ENCODE measurements around the gene GLT1D1.
"Not testable (repeated sequence)": the region's sequence is repeated elsewhere in the genome, so short reads cannot be mapped to it uniquely, and the experiment has no call there.

The GLT1D1 gene

DNA sequence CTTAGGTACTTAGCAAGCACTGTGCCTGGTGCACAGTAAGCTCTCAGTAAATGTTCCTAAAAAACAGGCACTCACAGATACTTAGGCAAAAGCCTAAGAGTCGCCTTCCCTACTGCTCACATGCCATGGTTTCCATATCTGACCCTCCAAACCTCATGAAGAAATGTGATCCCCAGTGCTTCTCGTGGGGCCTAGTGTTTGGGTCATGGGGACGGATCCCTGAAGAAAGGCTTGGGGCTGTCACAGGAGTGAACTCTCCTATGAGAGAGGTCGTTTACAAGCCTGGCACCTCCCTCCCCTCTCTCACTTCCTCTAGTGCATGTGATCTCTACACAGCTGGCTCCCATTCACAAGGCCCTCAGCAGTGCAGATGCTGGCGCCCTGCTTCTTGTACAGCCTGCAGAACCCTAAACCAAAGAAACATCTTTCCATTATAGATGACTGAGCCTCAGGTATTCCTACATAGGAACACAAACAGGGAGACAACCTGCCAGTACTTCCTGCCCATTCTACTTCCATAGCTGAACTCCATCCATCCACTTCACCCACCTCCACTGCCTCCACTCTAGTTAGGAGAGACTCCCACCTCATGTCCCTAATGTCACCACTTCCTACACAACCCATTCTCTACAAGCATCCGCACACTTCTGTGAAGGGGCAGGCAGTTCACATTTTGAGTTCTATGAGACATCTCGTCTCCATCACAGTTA is 32.4 kb upstream of the GLT1D1 start:
- DNase-seq, result peak; percentile 82

DNA sequence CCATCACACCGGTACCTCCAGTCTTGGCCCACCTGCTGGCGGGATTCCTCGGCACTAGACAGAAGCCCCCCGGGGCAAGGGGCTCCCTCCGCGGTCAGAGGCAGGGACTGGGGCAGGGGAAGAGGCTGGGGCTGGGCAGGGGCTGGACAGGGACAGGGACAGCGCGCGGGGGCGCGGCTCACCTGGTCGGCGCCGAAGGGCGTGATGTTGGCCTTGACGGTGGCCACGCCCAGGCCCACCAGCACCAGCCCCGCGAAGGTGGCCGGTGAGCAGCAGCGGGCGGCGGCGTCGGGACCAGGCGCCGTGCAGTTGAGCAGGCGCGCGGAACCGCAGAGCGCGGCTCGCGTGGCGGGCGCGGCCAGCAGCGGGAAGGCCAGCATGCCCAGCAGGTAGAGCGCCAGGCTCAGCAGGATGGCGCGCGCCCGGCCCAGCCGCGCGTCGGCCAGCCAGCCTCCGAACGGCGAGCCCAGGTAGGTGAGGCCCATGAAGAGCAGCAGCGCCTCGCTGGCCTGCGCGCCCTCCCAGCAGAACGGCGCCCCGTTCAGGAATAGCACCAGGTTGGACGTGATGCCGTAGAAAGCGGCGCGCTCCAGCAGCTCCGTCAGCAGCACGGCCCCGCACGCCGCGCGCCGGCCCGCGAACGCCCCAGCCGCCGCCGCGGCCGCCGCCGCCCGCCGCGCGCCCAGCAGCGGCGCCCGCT is 29.9 kb upstream of the GLT1D1 start:
- no peak for DNase-seq

DNA sequence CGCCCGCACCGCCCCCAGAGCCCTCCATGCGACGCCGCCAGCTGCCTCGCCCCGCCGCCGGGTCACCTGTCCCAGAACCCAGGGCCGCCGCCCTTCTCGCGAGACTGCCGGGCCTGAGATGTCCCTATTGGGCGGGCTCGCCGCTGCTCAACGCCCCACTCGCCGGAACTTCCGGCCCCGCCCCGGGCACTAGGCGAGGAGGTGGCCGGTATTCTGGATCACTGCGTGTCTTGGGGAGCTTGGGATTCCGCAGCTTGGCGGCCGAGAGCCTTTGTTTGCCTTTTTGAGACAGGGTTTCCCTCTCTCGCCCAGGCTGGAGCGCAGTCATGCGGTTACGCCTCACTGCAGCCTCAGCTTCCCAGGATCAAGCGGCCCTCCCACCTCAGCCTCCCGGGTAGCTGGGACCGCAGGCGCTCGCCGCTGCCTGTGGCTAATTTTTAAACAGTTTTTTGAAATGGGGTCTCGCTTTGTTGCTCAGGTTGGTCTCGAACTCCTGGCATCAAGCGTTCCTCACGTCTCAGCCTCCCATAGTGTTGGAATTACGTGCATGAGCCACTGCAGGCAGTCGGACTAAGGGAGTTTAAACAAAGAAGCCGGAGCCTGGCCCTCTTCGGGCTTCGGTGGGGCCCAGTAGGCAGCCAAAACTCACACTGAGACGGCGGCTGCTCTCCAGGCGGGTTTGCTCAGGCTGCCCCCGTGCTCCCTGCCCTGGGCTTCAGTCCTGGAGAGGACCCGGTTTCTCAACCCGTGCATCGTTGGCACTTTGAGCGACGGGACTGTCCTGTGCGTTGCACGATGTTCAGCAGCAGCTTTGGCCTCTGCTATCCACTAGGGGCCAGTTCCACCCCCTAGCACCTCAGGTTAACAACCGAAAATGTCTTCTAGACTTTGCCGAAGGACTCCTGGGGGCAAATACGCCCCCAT is 29.1 kb upstream of the GLT1D1 start, which contains the start of gene SLC15A4:
Gene SLC15A4, minus strand, starts transcription at position 43 of the 924 bp plus-strand sequence. Its CDS starts 15 bp downstream, at position 28.
- DNase-seq, result peak; percentile 94

DNA sequence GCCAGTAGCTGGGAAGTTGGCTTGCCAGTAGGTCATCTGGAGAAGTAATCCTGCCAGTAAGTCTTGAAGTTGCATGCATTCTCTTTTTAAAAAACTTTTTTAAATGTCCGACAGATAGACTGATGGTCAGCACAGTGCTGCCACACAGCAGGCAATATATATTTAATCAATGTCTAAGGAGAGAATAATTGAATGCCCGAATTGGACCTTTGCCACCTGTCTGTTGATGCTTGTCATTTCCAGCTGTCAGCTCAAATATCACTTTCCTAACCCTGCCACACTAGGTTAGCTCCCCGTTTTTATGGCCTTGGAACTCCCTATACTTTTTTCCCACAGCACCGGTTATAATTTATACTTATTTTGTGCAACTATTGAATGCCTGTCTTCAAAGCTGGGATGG is 27.4 kb upstream of the GLT1D1 start:
- no peak for DNase-seq

DNA sequence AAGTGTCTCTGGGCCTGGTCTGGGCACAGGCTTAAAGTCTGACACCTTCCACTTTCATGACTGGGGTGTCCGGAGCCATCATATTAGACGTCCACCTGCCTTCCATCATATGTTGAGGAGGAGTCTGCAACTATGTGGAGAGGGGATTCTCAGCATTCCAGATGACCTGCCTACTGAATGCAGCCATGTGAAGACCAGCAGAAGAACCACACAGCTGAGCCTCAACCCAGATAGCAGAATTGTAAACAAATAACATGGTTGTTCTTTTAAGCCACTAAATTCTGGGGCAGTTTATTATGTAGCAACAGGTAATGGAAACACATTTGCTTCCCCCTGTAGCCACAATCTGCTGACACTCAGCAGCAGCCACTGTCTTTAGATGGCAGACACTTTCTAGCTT is 25.6 kb upstream of the GLT1D1 start:
- DNase-seq, result no peak

DNA sequence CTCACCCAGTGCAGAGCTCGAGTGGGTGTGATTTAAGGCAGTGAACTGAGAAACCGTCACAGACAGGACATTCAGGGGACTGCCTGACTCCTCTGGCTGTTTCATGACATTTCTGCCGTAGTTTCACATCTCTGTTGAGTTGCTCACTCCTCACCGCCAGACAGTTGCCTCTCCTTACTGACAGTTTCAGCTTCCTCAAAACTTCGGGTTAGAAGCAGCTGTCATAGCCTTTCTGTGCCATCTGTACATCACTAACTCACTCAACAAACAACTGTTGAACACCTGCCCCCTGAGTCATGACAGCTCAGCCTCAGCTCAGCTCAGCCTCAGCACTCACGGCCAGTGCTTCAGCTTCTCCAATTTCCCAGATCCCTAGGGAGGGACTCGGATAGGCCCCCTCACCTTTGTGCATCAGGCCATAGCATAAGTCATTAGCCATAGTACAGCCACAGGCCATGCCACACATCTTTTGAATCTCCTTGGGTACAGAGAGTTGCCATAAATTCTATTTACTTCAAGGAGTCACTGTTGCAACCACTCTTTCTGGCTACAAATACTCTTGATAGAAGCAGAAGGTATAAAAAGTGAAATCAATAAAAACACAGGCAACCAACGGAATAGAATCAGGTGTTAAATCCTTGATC is 23.3 kb upstream of the GLT1D1 start:
- DNase-seq, result peak; percentile 81

DNA sequence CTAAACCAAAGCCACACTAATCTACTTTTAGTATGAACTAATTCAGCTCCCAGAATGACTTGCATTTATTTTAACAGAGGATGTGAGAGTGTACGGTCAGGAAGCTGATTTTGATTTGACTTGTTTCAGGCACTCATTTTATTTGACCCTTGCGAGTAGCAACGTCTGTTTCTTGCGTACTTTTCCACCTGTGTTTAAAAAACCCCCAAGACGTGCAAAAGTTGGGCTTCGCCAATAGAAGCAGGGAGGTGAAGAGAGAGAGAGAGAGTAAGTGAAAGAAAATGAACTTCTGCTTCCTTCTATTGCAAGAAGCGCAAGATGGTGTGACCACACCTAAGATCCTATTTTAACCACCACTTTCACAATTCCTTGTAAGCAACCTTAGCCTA is 22.8 kb upstream of the GLT1D1 start:
- DNase-seq, result peak; percentile 47

DNA sequence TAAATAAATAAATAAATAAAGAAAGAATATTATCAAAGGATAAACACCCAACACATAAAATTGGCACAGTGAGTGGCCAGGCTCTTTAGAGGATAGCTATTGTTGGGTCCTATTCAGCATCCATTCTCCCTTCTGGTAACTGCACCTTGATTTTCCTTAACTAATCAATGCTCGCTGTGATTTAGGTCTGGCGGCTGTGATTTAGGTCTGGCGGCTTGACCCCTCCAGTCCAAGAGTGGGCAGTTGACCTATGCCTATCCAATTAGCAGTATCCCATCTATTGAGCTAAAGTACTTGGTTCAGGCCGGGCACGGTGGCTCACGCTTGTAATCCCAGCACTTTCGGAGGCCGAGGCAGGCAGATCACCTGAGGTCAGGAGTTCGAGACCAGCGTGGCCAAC is 19.9 kb upstream of the GLT1D1 start:
- no peak for DNase-seq

DNA sequence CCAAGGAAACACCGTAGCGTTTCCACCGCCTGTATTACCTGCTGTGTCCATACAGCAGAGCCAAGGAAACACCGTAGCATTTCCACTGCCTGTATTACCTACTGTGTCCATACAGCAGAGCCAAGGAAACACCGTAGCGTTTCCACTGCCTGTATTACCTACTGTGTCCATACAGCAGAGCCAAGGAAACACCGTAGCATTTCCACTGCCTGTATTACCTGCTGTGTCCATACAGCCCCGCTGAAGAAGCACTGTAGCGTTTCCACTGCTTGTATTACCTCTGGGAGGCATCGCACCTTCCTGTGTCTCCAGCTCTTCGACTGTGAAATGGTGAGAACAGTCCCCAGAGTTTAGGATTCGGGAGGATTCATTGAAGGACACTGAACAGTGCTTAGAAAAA is 13.4 kb upstream of the GLT1D1 start:
- DNase-seq, result not testable (repeated sequence)

DNA sequence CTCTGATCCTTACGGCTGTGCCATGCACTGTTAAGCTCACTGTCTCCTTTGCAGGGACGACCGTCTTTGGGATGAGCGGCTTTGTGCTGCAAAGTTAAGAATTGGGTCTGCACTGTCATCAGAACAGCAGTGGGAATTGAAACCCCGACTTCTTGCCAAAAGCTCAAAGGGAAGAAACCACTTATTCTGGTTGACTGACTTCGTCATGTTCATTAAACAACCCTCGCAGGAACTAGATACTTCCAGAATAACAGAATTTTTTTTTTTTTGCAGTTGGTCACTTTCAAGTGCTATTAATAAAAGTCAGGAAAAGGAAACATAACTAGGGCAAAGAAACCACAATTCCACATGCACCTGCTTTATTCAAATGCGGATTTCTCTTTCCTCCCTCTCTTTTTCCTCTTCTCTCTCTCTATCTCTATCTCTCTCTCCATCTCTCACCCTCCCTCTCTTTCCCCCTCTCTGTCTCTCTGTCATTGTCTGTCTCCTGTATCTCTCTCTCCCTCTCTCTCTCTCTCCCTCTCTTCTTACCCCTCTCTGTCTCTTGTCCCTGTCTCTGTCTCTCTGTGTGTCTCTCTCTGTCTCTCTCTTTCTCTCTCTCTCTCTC is 12.3 kb upstream of the GLT1D1 start:
- peak; percentile 64 for DNase-seq

DNA sequence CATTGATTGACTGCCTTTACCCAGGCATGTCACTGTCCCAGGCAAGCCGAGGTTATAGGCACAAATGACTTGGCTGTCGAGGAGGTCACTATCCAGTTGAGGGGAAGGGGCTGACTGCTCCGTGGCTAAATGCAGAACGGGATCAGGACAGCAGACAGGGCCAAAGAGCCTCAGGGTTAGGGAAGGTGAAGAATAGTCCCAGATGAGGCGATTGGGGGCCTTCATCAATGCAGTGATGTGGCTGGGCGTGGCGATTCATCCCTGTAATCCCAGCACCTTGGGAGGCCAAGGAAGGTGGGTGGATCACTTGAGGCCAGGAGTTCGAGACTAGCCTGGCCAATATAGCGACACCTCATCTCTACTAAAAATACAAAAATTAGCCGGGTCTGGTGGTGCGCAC is 10.7 kb upstream of the GLT1D1 start:
- no peak for DNase-seq

DNA sequence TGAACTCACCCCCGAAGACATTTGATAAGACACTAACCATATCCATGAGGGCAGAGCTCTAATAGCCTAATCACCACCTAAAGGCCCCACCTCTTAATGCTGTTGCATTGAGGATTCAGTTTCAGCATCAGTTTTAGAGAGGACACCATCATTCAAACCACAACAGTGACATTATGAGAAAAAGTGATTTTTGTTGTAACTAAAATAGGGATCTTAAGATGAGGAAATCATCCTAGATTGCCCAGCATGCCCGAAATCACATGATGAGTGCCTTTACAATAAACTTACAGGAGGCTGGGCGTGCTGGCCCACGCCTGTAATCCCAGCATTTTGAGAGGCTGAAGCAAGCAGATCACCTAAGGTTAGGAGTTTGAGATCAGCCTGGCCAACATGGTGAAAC is 9.7 kb upstream of the GLT1D1 start:
- DNase-seq, result no peak

DNA sequence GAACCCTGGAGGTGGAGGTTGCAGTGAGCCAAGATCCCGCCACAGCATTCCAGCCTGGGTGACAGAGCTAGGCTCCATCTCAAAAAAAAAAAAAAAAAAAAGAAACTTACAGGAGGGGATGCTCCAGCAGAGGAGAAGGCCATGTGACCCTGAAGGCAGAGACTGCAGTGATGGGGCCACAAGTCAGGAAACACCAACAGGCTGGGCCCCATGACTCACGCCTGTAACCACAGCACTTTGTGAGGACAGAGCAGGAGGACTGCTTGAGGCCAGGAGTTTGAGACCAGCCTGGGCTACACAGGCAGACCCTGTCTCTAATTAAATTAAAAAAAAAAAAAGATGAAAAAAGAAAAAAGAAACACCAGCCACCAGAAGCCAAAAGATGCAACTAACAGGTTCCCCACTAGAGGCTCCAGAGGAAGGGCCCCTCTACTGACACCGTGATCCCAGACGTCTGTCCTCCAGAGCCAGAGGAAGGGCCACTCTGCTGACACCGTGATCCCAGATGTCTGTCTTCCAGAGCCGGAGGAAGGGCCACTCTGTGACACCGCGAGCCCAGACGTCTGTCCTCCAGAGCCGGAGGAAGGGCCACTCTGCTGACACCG is 9.1 kb upstream of the GLT1D1 start:
- DNase-seq, result peak; percentile 5

DNA sequence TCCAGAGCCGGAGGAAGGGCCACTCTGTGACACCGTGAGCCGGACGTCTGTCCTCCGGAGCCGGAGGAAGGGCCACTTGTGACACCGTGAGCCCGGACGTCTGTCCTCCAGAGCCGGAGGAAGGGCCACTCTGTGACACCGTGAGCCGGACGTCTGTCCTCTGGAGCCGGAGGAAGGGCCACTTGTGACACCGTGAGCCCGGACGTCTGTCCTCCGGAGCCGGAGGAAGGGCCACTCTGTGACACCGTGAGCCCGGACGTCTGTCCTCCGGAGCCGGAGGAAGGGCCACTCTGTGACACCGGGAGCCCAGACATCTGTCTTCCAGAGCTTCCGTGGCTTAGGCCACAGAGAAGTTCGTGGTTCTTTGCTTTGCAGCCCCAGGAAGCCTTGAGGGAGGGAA is 6.6 kb upstream of the GLT1D1 start:
- not testable (repeated sequence) for DNase-seq

DNA sequence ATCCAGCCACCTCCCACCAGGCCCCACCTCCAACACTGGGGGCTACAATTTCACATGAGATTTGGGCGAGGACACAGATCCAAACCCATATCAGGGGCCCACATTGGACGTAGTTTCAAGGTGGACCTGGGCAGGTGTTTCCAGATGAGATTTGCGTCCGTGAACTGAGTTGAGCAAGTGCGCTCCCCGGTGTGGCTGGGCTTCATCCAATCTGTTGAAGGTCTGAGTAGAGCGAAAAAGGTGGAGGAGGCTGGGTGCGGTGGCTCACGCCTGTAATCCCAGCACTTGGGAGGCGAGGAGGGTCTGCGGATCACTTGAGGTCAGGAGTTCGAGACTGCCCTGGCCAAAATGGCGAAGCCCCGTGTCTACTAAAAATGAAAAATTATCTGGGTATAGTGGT is 4.9 kb upstream of the GLT1D1 start:
- no peak for DNase-seq

DNA sequence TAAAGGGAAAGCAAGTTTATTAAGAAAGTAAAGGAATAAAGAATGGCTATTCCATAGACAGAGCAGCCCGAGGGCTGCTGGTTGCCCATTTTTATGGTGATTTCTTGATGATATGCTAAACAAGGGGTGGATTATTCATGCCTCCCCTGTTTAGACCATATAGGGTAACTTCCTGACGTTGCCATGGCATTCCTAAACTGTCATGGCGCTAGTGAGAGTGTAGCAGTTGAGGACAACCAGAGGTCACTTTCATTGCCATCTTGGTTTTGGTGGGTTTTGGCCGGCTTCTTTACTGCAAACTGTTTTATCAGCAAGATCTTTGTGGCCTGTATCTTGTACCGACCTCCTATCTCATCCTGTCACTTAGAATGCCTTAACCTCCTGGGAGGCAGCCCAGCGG is 3.5 kb upstream of the GLT1D1 start:
- not testable (repeated sequence) for DNase-seq

DNA sequence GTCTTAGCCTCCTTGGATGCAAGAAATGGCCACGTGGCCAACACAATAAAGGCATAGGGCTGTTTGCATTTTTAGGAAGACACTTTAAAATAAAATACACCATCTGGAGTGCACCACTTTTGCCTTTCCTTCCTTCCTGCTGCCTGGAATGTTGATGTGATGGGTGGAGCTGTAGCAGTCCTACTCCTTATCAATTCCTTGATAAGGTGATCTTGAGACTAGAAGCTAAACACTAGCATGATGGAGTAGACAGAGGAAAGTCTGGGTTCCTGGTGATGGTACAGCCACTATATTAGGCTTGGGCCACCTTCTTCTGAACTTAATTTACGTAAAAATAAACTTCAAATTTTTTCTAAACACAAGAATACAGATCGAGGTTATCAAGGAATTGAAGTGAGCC is 2.9 kb upstream of the GLT1D1 start:
- DNase-seq, result no peak

DNA sequence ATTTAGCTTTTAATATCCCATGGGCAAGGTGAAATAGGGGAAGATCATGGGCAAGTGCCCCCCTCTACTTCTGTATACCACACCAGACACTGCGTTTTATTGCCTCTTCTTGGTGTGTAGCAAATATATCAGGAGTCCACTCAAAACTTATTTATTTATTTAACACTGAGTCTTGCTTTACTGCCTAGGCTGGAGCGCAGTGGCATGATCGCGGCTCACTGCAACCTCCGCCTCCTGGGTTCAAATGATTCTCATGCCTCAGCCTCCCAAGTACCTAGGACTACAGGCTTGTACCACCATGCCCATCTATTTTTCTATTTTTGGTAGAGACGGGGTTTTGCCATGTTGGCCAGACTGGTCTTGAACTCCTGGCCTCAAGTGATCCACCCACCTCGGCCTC is 1.8 kb upstream of the GLT1D1 start:
- DNase-seq, result not testable (repeated sequence)

DNA sequence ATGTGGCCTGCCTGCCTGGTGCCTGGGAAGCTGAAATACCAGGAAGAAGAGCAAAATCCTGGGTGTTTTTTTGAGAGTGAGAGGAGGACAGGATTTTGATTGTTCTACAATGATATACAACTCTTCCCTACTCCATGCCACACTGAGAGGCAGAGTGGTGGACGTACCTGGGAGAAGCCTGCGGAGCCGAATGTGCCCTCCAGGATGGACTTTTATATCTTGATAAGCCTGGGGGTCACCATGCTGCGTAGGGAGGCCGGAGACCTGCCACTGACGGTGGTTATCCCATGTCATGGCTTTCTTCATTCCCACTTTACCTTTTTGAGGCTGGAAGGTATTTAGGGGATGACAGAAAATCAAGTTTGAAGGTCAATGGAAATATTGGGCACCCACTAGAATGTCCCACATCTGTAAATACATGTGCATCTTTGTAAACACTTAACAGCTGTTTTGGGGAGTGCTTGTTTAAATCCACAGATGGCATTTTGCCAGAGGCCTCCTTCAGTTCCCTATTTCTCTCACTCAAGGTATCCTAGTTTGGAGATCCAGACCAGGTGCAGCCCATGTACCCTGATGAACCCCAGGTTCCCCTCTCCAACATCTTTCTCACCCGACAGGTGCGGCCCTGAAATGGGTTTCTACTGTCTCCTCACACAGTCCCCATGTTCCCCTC is 1.1 kb upstream of the GLT1D1 start:
- no peak for DNase-seq

DNA sequence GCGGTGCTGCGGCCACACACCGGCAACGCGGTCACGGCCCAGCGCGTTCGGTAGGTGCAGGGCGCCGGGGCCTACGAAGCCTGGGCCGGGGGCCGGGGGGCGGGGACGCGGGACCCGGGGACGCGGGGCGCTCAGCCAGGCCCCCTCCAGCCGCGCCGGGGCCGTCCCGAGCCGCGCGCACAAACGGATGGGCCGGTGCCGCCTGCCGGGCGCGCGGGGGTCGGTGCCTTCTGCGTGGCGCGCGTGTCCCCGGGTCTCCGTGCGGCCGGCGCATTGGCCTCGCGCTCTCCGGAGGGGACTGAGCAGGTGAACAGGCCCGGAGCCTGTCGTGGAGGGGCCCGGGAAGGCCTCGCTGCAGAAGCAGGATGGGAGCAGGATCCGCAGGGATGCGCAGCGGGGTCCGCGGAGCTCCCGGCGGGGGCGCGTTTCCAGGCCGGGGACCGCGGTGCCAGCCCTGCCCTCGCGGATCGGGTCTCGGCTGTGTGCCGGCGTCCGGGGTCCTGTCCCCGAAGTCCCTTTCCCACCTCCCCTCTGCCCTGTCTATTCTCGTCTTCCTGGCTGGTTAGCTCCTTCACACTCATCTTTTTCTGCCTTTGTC is 421 bp downstream of the GLT1D1 start:
- DNase-seq, result no peak

Measured in RPMI8226 (cell line).